B cell (primary cell): ENCODE measurements around the gene TSPOAP1.

Experiments used
- CTCF ChIP-seq: fragments of 200-600 bp; IDR thresholded peaks from one replicate; pipeline ENCODE4 v1.8.0; 2022; ENCODE audit warnings: antibody characterized with exemption, mild to moderate bottlenecking
- EZH2 ChIP-seq: IDR thresholded peaks from 2 replicates; pipeline ENCODE4 v1.6.1; 2012; ENCODE audit warnings: borderline replicate concordance, low read depth, mild to moderate bottlenecking, moderate library complexity, low read length; ENCODE audit not compliant: insufficient read depth, poor library complexity, severe bottlenecking

- TF ChIP-seq CTCF (no peak), EZH2 (no peak)
These were observed 42.8 kb upstream of the TSPOAP1 start for GRCh38 chr17:58371300-58371950.
